Measurements from ENCODE around the gene CTNNBL1. TPM values are rescaled to one million over a fixed set of nuclear protein-coding genes. Genes with fewer than 3 reads are reported as not detected.

Gene CTNNBL1
- total and polyA plus RNA-seq, 2 donors (not counting 3 experiments of a cell fraction or from before 2014, with no cell fraction given): 20.8 to 60.2 TPM

GRCh38 chr20:37796733-37797132 is 102.9 kb downstream of the CTNNBL1 start:
- dilution Hi-C loops (cut with MboI; ENCODE audit: extremely low pct_ligation_motif_present, low sequenced_read_pairs) (no loop called here), intact Hi-C loops (cut with micrococcal nuclease) (no loop called here)
- no peak overlapping the region for H3K27ac ChIP-seq (ENCODE audit: insufficient read depth, low read depth, low read length)
- H4K20me1 ChIP-seq (replicated peaks; ENCODE audit: control insufficient read depth, extremely low read depth, insufficient read depth, low read length): no peaks in the 10 kb centered on the region
- POLR2A ChIA-PET: no interaction called here
- FAIRE-seq (no peak), DNase-seq (ENCODE audit: low read depth, low spot score) (no peak)
- H3K9me1 ChIP-seq (replicated peaks; ENCODE audit: control insufficient read depth, extremely low read depth, insufficient read depth, low read length): no peaks in the 10 kb centered on the region
- TF ChIP-seq FOS (IDR thresholded peaks at IDR 0.05; ENCODE audit: borderline replicate concordance, insufficient read depth, low read length): no peak
- TF ChIP-seq MYC (IDR thresholded peaks at IDR 0.05; ENCODE audit: low read depth, low read length): no peak
- no peak for TF ChIP-seq POLR2A (IDR thresholded peaks at IDR 0.05; ENCODE audit: low read depth, low read length)
- TF ChIP-seq CTCF (IDR thresholded peaks at IDR 0.05; ENCODE audit: extremely low read depth in 1 of 2, insufficient read depth in 1 of 2, low read depth in 1 of 2, low read length in 2 of 2): no peak
- no peak for TF ChIP-seq MAX (IDR thresholded peaks at IDR 0.05; ENCODE audit: insufficient read depth, insufficient read length)
- no peak for TF ChIP-seq JUN (IDR thresholded peaks at IDR 0.05; ENCODE audit: borderline replicate concordance, insufficient read depth, insufficient read length, low read depth)
- no peak for TF ChIP-seq EZH2 (IDR thresholded peaks at IDR 0.05; ENCODE audit: borderline replicate concordance, low read depth, low read length, severe bottlenecking)
- H3K79me2 ChIP-seq (ENCODE audit: control insufficient read depth, insufficient read depth, low read length): no peaks in the 10 kb centered on the region
- H3K27me3 ChIP-seq (ENCODE audit: control insufficient read depth in 2 of 2, insufficient read depth in 2 of 2, low read length in 2 of 2): no peaks in the 10 kb centered on the region
- H3K4me1 ChIP-seq (ENCODE audit: control insufficient read depth, extremely low read depth, insufficient read depth, low read length): no peaks in the 10 kb centered on the region
- CTCF ChIA-PET: no interaction called here
- H3K4me3 ChIP-seq (replicated peaks in 1 of 3; ENCODE audit: insufficient read depth in 1 of 3, low read depth in 1 of 3, low read length in 3 of 3): no peak overlapping the region
- no TSS peak for BruUV-seq (replicated peaks)
- no peak overlapping the region for H3K4me2 ChIP-seq (ENCODE audit: insufficient read depth, low read length)
- no peaks in the 10 kb centered on the region for H3K9me3 ChIP-seq (replicated peaks; ENCODE audit: control insufficient read depth, insufficient read depth, low read length)
- H3K36me3 ChIP-seq (ENCODE audit: control insufficient read depth in 2 of 2, extremely low read depth in 1 of 2, insufficient read depth in 2 of 2, low read length in 2 of 2): peaks cover 3 to 4% of the 10 kb centered on the region in 2 experiments
- H2AFZ ChIP-seq (ENCODE audit: low read depth, low read length): no peak overlapping the region
- no peak overlapping the region for H3K9ac ChIP-seq (replicated peaks; ENCODE audit: extremely low read depth, insufficient read depth, low read length)
